Fibroblast of pulmonary artery (primary cell): ENCODE data around the gene FOXP1.

Source experiments
- DNase-seq: peaks from one replicate; pipeline ENCODE4 v3.0.0-alpha.2; 2010; ENCODE audit warnings: low read depth
- H3K4me3 ChIP-seq: replicated peaks from 2 replicates; pipeline ENCODE4 v1.5.1; 2011; ENCODE audit warnings: low read depth, mild to moderate bottlenecking, control low read depth, low read length, moderate library complexity
- CTCF ChIP-seq: IDR thresholded peaks from 2 replicates; pipeline ENCODE4 v1.5.1; 2011; ENCODE audit warnings: mild to moderate bottlenecking, control low read depth, low read length, inconsistent platforms; ENCODE audit errors: missing control alignments

Gene FOXP1

DNA sequence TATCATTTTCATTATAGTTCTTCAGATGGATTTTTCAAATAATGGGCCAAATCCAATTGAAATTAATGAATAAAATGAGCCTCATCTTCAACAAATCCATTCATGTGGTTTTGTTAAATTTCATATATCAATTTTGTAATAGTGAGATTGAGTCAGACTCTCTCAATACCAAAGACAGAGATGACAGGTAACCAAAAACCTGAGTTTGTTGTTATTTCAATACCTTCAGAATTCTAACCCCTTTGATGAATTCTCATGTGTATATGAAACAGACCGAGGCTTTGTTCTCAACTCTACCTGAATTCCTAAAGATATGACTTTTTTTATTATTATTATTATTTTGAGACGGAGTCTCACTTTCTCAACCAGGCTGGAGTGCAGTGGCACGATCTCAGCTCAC is 92.8 kb downstream of the FOXP1 start:
- TF ChIP-seq CTCF, result no peak
- DNase-seq, result no peak
- no peak overlapping the region for H3K4me3 ChIP-seq

- no peak for TF ChIP-seq CTCF
- DNase-seq, result no peak
- no peak overlapping the region for H3K4me3 ChIP-seq
These were observed 94.2 kb downstream of the FOXP1 start for GRCh38 chr3:71489315-71489761.

DNA sequence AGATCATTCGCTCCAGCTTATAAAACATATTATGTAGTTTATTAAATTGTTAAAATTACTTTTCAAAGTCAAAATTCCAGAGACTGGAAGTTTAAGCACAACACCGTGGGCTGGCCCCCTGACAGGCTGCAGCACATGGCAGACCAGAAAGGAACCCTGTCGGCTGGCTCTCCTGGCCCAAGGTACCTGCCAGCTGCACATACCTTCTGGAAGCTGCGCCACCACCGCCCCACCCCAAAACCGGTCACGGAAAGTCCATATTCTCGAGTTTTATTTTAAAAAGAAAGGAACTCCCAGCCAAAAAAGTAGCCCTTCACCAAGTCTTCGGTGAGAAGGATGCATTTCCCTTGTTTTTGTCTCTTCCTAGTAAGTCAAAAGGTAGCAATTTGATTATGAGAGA is 94.6 kb downstream of the FOXP1 start:
- H3K4me3 ChIP-seq, result no peak overlapping the region
- no peak for TF ChIP-seq CTCF
- no peak for DNase-seq

DNA sequence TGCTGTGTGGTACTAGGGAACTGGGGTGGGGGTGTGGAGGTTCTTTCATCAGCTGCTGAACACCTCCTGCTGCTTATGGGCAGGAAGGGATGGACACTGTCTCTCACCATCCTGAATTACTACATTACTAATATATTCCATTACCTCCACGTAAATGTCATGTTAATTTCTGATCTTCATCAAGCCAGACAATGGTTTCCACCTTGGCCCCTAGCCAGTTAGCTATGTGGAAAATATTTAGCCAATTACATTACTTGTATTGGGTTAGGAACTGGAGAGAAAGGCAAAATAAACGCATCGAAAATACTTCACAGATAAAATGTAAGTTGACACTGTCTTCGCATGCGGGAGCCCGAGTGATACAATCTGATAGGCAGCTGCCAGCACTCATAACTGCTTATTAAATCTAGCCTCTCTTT is 95.1 kb downstream of the FOXP1 start:
- DNase-seq, result no peak
- no peak overlapping the region for H3K4me3 ChIP-seq
- TF ChIP-seq CTCF, result no peak

DNA sequence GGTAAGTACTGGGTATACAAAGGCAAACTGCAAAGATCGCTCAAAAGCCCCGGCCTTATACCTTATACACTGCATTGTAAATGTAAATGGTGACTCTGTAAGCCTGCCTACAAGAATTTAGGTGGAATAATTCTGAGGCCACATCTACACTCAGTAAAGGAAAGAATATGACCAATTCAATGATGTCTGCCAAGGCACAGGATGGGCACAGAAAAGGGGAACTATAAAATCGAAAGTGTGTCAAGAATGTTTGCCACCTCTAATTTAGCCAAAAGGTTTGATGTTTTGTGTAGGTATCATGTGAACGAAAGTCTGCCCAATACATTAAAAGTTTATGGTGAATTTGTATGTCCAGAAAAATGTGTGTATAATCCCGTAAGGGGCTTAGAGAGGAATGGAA is 96.1 kb downstream of the FOXP1 start:
- no peak overlapping the region for H3K4me3 ChIP-seq

DNA sequence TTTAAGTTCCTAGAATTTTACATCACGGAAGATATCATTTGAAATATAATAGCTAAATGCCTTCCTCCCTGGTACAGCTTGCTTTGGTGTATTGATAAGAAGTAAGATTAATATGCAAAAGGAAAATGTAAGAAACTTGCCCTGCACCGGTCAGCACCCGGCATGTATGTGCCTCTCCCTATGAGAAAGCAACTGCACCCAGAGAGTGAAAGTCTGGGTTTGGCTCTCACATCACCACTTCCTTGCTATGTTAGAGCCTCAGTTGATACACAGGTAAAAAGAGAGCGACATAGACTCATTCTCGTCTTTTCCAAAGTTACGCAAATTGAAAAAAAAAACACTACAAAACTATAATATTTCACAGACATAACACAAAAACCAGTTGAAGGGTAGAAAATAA is 96.7 kb downstream of the FOXP1 start:
- no peak for TF ChIP-seq CTCF
- H3K4me3 ChIP-seq, result no peak overlapping the region
- DNase-seq, result no peak

More for the DNA sequence above, 96.1 kb downstream of the FOXP1 start:
- no peak for DNase-seq
- TF ChIP-seq CTCF, result no peak

GRCh38 chr3:71485896-71486295 is 97.6 kb downstream of the FOXP1 start:
- no peak for DNase-seq
- no peak for TF ChIP-seq CTCF
- H3K4me3 ChIP-seq, result no peak overlapping the region
